Ectodermal cell (in vitro differentiated cells): ENCODE data around the gene CDH26.

Source experiments
- H3K27ac ChIP-seq: 2 replicates; pipeline ENCODE4 v1.7.0; 2013; ENCODE audit warnings: mild to moderate bottlenecking, low read depth, low read length; ENCODE audit not compliant: insufficient read depth, poor library complexity, severe bottlenecking
- H3K27me3 ChIP-seq: 2 replicates; pipeline ENCODE4 v1.7.0; 2013; ENCODE audit warnings: mild to moderate bottlenecking, low read length; ENCODE audit not compliant: insufficient read depth, control insufficient read depth, poor library complexity, severe bottlenecking
- H3K36me3 ChIP-seq: one replicate; pipeline ENCODE4 v1.7.0; 2013; ENCODE audit warnings: low read length; ENCODE audit not compliant: control insufficient read depth, insufficient read depth
- H3K4me1 ChIP-seq: one replicate; pipeline ENCODE4 v1.7.0; 2013; ENCODE audit warnings: low read length; ENCODE audit not compliant: control insufficient read depth, insufficient read depth
- H3K4me3 ChIP-seq: 2 replicates; pipeline ENCODE4 v1.7.0; 2013; ENCODE audit warnings: low read depth, low read length, control low read depth; ENCODE audit not compliant: insufficient read depth
- H3K9me3 ChIP-seq: 2 replicates; pipeline ENCODE4 v1.7.0; 2013; ENCODE audit warnings: mild to moderate bottlenecking, low read length, moderate library complexity; ENCODE audit not compliant: control insufficient read depth
- WGBS, 2 experiments: methylation state at CpG; one replicate each; pipeline ENCODE4 v1.1.7; 2013; ENCODE audit warnings: missing lambda C conversion rate in 2 of 2; 5-methylcytosine and 5-hydroxymethylcytosine counted together

The CDH26 gene

DNA sequence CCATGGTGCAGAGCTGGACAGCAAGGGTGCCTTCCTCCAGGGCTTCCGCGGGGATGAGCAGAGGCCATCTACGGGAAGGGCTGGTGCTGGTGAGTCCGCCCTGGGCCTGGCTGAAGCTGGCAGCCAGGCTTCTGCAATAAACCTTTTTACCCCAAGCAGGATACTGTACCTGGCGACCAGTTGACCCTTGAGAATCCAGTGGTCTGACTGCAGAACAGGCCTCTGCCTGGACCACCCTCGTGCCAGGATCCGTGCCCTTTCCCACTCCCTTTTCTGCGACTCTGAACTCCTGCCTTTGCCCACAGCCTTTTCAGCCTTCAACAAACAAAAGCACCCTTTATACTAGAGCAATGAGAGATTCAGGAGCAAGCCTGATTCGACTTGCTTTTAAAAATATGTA, 18.9 kb downstream of the CDH26 start:
- Histone ChIP-seq H3K4me3 (no peak overlapping the region), H3K4me1 (no peaks in the 10 kb centered on the region), H3K27ac (no peak overlapping the region), H3K27me3 (no peaks in the 10 kb centered on the region), H3K36me3 (no peaks in the 10 kb centered on the region), H3K9me3 (no peaks in the 10 kb centered on the region)
- WGBS, 2 experiments: 94 to 96% methylated on average over 8 of the region's 9 CpGs

DNA sequence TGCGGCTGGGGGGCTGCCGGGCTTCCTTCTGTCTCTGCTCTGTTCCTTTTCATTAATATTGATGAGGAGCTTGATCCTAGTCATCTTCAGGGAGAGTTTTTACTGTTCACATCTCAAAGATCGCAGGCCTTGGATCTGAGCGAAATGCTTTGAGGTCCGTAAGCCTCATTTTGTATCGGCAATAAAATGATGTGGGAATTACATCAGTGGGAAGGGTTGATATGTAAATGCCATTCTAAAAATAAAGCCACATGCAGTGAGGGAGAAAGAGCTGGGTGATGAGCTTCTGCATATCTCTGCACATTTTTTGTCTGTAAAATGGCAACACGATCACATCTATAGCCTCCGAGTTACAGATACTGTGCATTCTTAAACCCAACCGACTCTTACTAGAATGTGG, 24.9 kb downstream of the CDH26 start:
- no peaks in the 10 kb centered on the region for H3K27me3 ChIP-seq
- WGBS, 2 experiments: 96% methylated on average over 7 of the region's 9 CpGs
- H3K36me3 ChIP-seq: no peaks in the 10 kb centered on the region
- no peak overlapping the region for H3K27ac ChIP-seq
- peaks cover under 1% of the 10 kb centered on the region for H3K4me1 ChIP-seq
- no peaks in the 10 kb centered on the region for H3K9me3 ChIP-seq
- no peak overlapping the region for H3K4me3 ChIP-seq

DNA sequence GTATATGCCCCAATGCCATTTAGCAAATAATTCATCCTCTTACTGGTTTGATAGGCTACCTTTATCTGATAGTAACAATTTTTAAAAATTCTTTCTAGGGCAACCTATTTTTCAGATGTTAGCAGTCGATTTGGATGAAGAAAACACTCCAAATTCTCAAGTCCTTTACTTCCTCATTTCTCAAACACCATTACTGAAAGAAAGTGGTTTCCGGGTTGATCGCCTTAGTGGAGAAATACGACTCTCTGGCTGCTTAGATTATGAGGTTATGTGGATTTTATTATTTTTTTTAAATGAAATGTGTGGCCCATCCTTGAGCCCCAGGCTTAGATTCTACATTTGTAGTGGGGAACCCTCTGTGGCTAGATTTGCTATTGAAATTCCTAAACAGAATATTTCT, 26.3 kb downstream of the CDH26 start:
- Histone ChIP-seq H3K36me3 (no peaks in the 10 kb centered on the region), H3K9me3 (no peaks in the 10 kb centered on the region), H3K4me3 (no peak overlapping the region), H3K4me1 (peaks cover 4% of the 10 kb centered on the region), H3K27me3 (no peaks in the 10 kb centered on the region), H3K27ac (no peak overlapping the region)
- 88 to 98% methylated on average over 2 to 4 of the region's 4 CpGs for WGBS, 2 experiments

DNA sequence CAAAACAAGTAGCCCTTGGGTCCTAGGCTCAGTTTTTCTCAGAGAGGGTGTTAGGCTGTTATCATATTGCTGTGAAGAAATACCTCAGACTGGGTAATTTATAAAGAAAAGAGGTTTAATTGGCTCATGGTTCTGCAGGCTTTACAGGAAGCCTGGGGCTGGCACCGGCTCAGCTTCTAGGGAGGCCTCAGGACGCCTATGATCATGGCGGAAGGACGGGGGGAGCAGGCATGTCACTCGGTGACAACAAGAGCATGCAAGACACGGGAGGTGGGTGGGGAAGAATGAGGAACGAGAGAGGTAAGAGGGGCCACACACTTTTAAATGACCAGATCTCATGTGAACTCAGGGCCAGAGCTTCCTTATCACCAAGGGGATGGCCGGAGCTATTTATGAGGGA, 26.9 kb downstream of the CDH26 start:
- H3K36me3 ChIP-seq: no peaks in the 10 kb centered on the region
- no peaks in the 10 kb centered on the region for H3K27me3 ChIP-seq
- H3K9me3 ChIP-seq: no peaks in the 10 kb centered on the region
- WGBS, 2 experiments: 86 to 92% methylated on average over 8 of the region's 8 CpGs
- no peak overlapping the region for H3K4me3 ChIP-seq
- peaks cover 4% of the 10 kb centered on the region for H3K4me1 ChIP-seq
- H3K27ac ChIP-seq: no peak overlapping the region

DNA sequence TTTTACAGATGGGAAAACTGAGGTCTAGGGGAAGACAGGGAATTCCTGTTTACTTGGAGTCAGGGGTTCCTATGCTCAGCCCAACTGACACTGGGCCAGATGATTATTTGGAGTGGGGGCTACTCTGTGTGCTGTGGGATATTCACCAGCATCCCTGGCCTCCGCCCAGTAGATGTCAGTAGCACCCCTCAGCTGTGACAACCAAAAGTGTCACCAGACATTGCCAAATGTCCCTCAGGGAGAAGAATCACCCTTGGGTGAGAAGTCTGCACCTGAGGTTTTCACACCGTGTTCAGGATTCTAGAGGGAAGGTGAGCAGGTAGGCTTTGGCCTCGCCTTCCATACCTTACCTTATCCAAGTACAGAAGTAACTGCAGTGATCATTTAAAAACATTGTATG, 27.6 kb downstream of the CDH26 start:
- Histone ChIP-seq H3K4me1 (peaks cover 4% of the 10 kb centered on the region), H3K4me3 (no peak overlapping the region), H3K27me3 (no peaks in the 10 kb centered on the region), H3K36me3 (no peaks in the 10 kb centered on the region), H3K9me3 (no peaks in the 10 kb centered on the region), H3K27ac (no peak overlapping the region)
- 91 to 93% methylated on average over 3 of the region's 3 CpGs for WGBS, 2 experiments

DNA sequence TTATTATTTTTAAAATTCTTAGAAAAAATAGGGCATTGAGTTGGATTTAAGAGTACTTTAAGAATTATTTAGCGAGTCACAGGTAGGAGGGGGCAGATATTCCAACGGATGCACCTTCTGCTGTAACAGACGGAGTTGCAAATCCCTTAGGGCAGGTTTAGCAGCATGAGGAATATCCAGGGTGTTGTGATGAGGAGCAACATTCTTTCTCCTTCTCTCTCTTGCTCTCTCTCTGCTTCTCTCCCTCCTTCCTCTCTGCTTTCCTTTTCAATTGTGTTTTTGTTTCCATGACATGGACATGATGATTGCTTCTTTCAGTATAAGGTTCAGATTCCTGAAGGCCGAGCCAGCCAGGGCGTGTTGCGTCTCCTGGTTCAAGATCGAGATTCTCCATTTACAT, 28.9 kb downstream of the CDH26 start:
- Histone ChIP-seq H3K27me3 (no peaks in the 10 kb centered on the region), H3K27ac (no peak overlapping the region), H3K9me3 (no peaks in the 10 kb centered on the region), H3K4me3 (no peak overlapping the region), H3K36me3 (no peaks in the 10 kb centered on the region), H3K4me1 (peaks cover 4% of the 10 kb centered on the region)
- WGBS, 2 experiments: 87 to 88% methylated on average over 7 of the region's 7 CpGs

DNA sequence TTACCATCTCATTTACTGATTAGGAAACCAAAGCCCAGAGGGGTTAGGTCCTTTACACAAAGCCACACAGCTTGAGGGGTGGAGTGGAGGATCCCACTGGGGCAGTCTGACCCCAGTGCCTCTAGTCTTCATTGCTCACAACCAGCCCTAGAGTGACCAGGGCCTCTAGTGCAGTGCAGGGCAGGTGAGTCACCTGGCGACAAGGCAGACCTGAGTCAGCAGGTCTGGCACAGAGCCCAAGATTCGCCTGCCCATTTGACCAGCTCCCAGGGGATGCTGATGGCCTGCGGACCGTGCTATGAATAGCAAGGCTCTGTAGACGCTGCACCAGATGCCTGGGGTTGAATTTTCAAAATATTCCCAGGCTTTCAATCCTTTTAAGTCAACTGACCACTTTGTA, 29.9 kb downstream of the CDH26 start:
- no peak overlapping the region for H3K27ac ChIP-seq

DNA sequence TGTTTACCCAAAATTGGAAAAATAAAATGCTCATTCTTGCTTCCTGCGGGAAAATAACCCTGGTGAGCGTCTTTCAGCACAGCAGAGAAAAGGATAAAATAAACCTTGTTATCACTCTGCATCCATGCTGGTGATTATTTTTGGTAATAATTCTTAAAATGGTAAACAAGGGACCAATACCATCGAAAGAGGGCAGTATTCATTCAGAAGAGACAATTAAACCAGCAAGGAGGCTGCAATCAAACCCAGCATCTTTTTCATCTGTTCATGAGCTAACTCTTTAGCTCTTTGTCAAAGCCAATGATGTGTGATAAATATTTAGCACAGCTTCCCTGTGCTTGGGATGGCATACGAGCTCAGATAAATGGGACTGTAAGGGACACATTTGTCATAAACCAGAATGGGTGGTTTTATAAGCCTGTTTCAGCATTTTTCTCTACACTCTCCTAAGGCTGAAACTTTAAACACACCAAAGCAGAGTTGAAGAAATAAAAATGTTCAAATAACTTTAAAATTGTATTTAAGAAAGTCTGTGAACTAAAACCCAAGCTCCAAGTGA, 34.4 kb downstream of the CDH26 start:
- Histone ChIP-seq H3K27me3 (no peaks in the 10 kb centered on the region), H3K36me3 (no peaks in the 10 kb centered on the region), H3K9me3 (no peaks in the 10 kb centered on the region), H3K4me3 (no peak overlapping the region), H3K27ac (no peak overlapping the region), H3K4me1 (peaks cover 4% of the 10 kb centered on the region)
- WGBS, 2 experiments: 90 to 95% methylated on average over 4 of the region's 4 CpGs

More for the DNA sequence above, 29.9 kb downstream of the CDH26 start:
- H3K36me3 ChIP-seq: no peaks in the 10 kb centered on the region
- H3K27me3 ChIP-seq: no peaks in the 10 kb centered on the region
- no peak overlapping the region for H3K4me3 ChIP-seq
- peaks cover 4% of the 10 kb centered on the region for H3K4me1 ChIP-seq
- WGBS, 2 experiments: 85 to 88% methylated on average over 5 of the region's 5 CpGs
- H3K9me3 ChIP-seq: no peaks in the 10 kb centered on the region

DNA sequence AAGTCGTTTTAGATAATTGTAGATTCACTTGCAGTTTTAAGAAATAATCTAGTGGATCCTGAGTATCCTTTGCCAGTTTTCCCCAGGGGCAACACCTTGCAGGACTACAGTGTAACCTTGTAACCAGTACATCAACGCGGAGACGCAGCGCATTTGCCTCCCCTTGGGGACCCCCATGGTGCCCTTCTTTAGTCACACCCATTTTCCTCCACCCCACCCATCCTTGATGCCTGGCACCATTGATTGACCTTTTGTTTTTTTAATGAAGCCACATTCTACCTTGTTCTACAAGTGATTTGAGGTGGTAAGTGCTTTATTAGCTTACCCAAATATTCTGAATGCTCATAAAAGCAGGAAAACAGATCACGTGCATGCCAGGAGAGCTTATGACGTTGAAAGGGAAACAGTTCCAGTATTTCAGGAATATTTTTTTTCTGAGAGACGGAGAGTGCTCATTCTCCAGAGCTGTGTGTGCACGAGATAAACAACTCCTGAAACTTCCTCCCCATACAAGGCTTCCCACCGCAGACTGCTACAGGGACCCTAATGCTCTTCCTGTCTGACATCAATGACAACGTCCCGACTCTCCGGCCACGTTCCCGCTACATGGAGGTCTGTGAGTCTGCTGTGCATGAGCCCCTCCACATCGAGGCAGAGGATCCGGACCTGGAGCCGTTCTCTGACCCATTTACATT, 35.7 kb downstream of the CDH26 start:
- 25 to 28% methylated on average over 18 of the region's 18 CpGs for WGBS, 2 experiments
- Histone ChIP-seq H3K27me3 (no peaks in the 10 kb centered on the region), H3K4me1 (no peaks in the 10 kb centered on the region), H3K36me3 (no peaks in the 10 kb centered on the region), H3K27ac (no peak overlapping the region), H3K4me3 (no peak overlapping the region), H3K9me3 (no peaks in the 10 kb centered on the region)

DNA sequence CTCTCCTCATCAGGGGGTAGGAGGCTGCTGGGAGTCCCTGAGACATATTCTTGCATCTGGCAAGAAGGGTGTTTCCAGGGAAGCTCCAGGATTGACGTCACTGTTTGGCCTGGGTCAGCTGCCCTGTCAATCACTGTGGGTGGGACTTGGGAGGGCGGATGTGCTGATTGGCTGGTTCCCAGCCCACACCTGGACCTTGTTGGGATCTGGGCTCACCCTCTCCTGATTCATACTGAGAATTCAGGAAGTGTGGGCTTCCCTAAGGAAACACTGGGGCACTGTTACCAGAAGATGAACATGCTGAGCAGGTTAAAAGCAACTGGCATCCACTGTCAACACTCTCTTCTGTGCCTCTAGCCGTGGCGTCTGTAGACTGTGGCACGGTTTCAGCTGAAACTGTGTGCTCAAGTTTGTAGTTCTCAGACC, 36.5 kb downstream of the CDH26 start:
- Histone ChIP-seq H3K4me1 (no peaks in the 10 kb centered on the region), H3K36me3 (no peaks in the 10 kb centered on the region), H3K4me3 (no peak overlapping the region), H3K9me3 (no peaks in the 10 kb centered on the region), H3K27ac (no peak overlapping the region), H3K27me3 (no peaks in the 10 kb centered on the region)
- WGBS, 2 experiments: 66% methylated on average over 5 of the region's 5 CpGs
